Brain pericyte (primary cell): ENCODE measurements around the gene CYBA.

Experiments used
- DNase-seq: peaks from one replicate; pipeline ENCODE4 v3.0.0-alpha.2; 2012; ENCODE audit warnings: low read depth, low spot score

CYBA gene

GRCh38 chr16:88647178-88648070 is 3.4 kb downstream of the CYBA start:
- no peak for DNase-seq

GRCh38 chr16:88646345-88647034 is 4.4 kb downstream of the CYBA start:
- no peak for DNase-seq

DNA sequence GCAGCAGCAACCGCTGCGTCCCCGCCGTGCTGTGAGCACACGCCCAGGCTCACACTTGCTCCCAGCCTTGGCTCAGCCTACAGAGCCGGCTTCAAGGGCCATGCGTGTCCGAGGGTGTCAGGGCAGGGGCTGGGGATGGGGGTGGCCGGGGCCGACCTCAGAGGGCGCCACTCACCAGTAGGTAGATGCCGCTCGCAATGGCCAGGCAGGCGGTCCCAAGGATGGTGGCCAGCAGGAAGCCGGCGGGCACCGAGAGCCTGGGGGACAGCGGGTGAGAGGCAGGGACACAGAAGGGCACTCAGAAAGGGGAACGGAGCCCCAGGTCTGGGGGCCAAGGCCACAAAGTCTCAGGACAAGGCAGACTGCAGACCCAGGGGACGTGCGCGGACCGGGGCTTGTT is 4.9 kb downstream of the CYBA start:
- no peak for DNase-seq

- no peak for DNase-seq
Measured at GRCh38 chr16:88645455-88645854, 5.4 kb downstream of the CYBA start.

- no peak for DNase-seq
Measured at GRCh38 chr16:88643644-88643932, 7.3 kb downstream of the CYBA start.

DNA sequence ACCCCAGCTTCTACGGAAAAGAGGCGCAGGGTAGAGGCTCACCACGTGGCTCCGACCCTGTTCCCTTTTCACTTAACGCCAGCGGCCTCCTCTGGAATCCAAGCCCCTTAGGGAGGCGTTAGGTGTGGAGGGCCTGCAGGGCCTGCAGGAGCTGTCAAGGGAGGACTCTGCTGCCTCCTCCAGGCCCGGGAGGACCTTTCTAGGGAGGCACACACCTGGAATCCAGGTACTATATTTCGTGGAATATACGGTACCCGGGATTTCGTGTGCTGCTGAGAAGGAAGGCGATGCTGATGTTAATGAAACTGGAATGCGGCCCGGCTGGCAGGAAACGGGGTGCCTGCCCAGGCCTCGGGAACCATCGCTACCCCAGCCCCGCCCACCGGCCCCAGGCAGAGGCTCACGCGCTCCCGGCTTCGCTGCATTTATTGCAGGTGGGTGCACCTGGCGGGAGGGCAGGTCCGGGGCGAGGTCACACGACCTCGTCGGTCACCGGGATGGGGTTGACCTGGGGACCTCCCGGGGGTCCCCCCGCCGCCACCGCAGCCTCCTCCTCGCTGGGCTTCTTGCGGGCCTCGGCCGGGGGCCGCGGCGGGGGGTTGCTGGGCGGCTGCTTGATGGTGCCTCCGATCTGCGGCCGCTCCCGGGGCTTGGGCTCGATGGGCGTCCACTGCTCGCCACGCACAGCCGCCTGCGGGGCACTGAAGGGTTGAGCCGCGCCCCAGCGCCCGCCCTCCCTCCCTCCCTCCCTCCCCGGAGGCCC is 7.8 kb downstream of the CYBA start:
- DNase-seq: no peak

GRCh38 chr16:88640498-88641247 is 10.2 kb downstream of the CYBA start:
- DNase-seq: no peak

DNA sequence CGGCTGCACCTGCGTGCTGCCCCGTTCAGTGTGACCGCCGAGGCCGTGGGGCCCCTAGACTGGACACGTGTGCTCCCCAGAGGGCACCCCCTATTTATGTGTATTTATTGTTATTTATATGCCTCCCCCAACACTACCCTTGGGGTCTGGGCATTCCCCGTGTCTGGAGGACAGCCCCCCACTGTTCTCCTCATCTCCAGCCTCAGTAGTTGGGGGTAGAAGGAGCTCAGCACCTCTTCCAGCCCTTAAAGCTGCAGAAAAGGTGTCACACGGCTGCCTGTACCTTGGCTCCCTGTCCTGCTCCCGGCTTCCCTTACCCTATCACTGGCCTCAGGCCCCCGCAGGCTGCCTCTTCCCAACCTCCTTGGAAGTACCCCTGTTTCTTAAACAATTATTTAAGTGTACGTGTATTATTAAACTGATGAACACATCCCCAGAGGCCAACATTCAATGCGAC is 10.8 kb downstream of the CYBA start:
- DNase-seq: no peak

GRCh38 chr16:88639231-88640038 is 11.4 kb downstream of the CYBA start:
- DNase-seq: no peak

DNA sequence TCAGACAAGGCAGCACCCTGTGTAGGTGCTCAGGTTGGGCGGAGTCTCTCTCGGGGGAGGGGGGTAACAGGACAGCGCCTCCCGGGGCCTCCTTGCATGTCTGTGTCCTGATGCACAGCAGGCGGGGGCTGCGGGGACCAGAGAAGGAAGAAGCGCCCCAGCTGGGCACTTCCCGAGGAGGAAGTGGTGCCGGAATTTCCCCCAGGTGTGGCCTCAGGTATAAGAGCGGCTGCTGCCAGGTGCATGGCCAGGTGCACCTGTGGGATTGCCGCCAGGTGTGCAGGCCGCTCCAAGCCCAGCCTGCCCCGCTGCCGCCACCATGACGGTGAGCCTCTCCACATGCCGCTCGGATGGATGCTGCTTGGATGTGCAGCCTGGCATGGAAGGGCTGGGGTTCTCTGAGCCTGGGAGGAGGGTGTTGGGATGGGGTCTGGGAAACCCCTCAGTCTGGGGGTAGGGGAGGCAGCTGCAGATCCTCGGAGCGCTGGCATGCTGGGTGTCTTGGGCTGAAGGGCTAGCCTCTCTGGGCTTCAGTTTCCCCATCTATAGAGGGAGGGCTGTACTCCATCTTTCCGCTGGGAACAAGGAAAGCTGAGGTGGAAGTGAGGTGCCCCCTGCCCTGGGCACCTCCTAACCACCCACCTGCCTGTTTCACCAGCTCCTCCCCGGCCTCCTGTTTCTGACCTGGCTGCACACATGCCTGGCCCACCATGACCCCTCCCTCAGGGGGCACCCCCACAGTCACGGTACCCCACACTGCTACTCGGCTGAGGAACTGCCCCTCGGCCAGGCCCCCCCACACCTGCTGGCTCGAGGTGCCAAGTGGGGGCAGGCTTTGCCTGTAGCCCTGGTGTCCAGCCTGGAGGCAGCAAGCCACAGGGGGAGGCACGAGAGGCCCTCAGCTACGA is 12.3 kb downstream of the CYBA start, which contains the start of gene IL17C:
TSS of gene IL17C (plus strand) at position 250 of the 908 bp plus-strand sequence. CDS start at position 320, 70 bp downstream.
- no peak for DNase-seq

GRCh38 chr16:88636488-88637265 is 14.2 kb downstream of the CYBA start:
- no peak for DNase-seq

DNA sequence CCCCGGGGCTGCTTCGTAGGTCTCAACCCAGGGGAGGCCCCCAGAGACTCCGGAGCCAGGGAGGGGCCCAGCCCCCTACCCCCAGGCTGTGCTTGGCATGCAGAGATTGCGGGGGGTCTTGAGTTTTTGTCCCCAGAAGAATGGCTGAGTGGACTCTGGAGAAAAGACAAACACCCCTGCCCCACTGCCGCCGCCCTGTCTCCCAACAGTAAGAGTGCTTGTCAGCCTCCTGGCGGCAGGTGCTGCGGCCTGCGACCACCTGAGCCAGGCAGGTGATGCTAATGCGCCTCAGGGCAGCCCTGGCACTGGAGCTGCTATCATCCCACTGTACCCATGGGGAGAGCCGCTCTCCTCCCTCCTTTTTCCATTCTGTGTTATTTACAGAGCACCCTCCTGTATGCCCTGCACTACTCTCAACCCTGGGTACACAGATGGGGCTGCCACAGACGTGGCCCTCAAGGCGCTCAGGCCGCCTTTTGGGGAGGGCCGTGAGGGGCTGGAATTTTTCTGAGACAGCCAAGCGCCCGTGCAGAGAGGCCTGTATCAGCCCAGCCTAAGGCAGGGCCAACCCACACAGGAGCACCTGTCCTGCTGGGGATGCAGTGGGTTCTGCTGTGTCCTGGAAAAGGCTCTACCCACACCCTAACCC is 15.1 kb downstream of the CYBA start:
- DNase-seq: no peak

GRCh38 chr16:88634994-88635670 is 15.7 kb downstream of the CYBA start:
- no peak for DNase-seq

GRCh38 chr16:88634141-88634993 is 16.5 kb downstream of the CYBA start:
- DNase-seq: no peak

DNA sequence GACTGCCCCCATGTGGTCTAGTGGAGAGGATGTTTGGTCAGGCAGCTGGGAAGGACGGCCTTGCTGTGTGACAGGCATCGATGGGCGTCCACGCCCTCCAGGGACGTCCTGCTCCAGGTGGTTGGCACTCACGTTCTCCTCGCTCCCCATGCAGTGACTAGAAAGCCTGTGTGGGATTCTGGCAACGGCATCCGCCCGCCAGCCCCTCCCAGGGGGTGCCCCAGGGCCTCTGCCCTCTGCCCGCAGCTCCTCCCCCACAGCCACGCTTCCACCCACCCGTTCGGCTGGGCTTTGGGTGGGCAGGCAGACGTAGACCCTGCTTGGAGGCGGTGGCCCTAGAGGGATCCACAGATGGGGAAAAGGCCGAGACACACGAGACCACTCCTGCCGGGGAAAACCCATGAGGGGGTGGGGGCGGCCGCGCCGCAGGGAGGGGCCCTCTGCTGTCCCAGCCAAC is 17.1 kb downstream of the CYBA start:
- no peak for DNase-seq

DNA sequence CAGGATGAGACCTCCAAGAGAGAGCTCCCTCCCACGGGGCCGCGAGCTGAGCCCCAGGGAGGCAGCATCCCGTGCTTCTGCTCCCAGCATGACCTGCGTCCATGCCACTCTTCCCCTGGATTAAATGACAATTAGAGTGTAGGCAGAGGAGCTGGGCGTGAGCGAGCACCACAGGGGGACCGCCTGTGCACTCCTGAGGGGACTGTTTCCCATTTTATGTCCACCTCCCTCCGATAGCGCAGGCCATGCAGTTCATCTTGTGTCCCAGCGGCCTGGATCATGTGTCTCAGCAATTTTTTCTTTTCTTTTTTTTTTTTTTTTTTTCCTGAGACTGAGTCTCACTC is 18.3 kb downstream of the CYBA start:
- DNase-seq: no peak
